GM20000 (cell line): Measurements from ENCODE around the gene CSK.
A peak's percentile ranks its signal among the peaks of the same experiment; 100 is the strongest.

Experiments
- DNase-seq: peaks from one replicate; pipeline ENCODE4 v3.0.0; 2012; ENCODE audit warnings: low spot score
- TF ChIP-seq, protein P1 (sequence below): IDR thresholded peaks from 2 replicates; pipeline ENCODE4 v1.5.1; 2012; ENCODE audit warnings: mild to moderate bottlenecking, control low read depth; ENCODE audit errors: extremely low read depth, missing control alignments

The CSK gene

DNA sequence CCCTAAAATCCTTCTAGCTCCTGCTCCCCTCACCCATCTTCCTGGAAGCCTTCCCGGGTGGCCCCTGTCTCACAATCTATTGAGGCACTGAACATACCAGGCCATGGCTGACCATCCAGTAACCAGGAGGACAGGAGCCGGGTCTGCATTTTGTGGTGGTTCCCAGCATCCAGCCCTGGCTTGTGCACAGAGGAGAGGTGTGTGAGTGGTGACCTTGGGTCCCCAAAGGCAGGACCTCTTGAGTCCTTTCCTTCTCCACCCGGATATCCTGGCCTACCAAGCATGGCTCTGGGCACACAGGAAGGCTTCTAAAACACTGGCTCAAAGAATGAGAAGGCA lies 7.8 kb downstream of the CSK start:
- TF ChIP-seq, protein P1, sequence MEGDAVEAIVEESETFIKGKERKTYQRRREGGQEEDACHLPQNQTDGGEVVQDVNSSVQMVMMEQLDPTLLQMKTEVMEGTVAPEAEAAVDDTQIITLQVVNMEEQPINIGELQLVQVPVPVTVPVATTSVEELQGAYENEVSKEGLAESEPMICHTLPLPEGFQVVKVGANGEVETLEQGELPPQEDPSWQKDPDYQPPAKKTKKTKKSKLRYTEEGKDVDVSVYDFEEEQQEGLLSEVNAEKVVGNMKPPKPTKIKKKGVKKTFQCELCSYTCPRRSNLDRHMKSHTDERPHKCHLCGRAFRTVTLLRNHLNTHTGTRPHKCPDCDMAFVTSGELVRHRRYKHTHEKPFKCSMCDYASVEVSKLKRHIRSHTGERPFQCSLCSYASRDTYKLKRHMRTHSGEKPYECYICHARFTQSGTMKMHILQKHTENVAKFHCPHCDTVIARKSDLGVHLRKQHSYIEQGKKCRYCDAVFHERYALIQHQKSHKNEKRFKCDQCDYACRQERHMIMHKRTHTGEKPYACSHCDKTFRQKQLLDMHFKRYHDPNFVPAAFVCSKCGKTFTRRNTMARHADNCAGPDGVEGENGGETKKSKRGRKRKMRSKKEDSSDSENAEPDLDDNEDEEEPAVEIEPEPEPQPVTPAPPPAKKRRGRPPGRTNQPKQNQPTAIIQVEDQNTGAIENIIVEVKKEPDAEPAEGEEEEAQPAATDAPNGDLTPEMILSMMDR, result no peak
- no peak for DNase-seq

DNA sequence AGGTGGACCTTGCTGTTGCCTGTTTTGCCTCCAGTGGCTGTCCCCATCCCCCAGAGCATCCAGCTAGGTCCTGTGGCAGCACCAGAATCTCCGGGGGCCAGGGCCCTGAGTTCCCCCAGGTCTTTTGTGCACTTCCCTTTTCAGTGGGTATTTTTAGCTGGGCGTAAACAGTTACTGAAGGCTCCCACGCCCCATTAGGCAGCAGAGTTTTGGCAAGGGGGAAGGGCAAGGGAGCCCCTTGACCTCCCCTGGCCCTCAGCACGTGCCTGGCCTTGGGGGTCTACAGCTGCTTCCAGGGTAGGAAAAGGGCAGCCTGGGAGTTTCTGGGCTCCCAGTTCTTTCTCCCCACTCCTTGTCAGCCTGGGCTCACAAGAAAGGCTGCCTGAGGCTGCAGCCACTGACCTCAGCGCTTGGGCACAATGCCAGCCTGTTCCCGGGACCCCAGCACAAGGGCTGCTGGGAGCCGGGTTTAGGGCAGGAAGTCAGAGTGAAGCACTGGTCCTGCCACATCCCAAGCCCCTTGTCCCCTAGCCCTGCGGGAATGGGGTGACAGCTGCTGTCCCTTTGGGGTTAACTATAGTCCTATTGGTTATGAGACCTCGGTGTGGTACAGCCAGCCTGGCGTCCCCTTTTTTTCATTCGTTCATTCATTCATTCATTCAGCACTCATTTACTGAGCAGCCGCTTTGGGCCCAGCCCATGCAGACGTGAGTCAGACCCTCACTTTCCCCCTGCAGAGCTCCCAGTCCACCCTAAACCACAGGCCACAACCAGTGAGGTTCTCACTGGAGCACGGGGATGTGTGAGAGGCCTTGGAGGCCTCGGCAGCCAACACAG lies 8.4 kb downstream of the CSK start:
- TF ChIP-seq, protein P1, result no peak
- no peak for DNase-seq

DNA sequence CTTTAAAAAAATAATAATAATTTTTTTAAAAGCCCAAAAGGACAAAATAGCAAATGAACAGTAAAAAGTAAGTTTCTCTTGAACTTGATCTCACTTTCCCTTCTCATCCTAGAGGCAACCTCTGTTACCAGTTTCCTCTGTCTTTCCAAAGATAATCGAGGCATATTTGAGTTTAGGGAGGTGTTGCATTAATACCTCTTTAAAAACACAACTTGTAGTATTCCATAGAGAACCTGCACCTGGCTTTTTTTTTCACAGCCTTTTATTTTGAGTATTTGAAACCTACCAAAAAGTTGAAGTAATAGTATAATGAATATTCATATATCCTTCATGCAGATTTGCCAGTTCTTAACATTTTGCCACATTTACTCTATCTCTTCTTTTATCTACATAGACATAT lies 9.1 kb downstream of the CSK start:
- no peak for DNase-seq
- TF ChIP-seq, protein P1, result no peak

DNA sequence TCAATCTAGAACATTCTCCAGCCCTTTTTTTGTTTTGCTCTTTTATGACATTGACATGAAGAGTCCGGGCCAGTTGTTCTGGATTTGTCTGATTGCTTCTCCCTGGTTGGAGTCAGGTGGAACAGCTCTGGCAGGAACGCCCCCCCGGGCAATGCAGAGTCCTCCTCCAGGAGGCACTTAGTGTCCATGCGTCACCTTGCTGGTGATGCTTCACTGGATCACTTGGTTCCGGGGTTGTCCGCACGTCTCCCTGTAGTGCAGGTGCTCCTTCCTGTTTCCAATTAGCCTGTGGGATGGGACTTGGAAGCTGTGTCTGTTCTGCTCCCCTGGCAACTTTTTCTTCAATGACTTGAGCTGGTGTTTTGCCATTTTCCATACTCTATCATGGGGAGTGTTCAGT lies 9.8 kb downstream of the CSK start:
- TF ChIP-seq, protein P1, result no peak
- DNase-seq, result no peak

DNA sequence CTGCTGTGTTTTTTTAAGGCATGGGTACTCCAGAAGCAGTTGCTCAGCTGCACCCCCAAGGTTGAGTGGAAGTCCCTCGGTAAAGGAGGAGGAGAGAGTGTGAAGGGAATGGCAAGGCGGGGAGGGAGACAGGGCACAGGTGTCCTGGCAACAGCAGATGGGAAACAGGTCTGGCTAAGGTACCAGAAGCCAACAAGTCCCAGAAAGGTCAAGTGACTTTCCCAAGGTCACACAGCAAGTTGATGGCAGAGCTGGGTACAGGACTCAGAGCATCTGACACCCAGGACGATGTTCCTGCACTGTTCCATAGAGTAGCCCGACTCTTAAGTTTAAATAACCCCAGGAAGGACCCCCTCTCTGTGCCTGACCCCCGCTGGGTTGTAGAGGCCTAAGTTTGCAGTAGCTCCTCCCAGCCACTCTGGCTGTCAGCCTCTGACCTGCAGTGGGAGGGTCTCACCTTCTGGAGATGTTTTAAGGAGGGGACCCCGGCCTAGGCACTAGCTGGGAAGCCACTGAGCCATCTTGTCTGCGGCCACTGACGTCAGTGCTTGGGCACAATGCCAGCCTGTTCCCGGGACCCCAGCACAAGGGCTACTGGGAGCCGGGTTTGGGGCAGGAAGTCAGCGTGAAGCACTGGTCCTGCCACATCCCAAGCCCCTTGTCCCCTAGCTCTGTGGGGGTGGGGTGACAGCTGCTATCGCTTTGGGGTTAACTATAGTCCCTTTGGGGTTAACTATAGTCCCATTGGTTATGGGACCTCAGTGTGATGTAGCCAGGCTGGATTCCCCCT lies 10.5 kb downstream of the CSK start:
- TF ChIP-seq, protein P1, result no peak

DNA sequence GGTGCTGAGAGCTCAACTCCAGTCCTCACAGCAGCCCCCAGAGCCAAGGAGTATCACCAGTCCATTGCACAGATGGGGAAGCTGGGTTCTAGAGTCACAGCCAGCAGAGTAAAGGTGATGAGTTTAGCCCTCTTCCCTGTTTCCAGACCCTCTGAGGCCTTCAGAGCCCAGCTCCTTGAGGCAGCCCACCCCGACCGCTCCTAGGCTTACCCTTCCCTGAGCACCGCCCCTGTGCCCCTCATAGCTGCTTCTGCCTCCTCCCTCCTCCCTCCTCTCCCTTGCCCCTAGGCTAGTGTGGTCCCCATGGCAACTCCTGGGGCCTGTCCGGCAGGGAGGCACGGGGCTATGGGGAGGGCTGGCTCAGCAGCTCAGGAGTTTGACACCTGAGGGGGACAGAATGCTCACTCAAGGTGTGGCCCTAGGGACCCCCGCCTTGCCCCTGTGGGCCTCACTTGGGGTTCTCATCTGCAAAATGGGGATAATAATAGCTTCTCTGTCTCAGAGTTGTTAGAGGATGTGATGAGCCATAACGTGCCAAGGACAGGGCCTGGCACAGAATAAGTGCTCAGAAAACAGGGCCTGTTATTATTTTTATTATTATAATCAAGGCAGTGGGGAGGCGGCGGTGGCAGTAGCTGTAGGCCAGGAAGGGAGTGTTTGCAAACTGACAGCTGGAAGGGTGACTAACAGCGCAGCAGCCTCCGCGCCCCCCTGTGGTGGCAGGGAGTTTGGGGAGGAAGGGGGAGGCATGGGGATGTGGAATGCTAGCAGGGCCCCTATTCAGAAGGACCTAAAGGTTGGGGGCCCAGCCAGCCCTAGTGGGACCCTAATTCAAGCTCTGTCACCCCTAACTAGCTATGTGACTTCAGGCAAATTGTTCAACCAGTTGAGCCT lies 11.5 kb downstream of the CSK start:
- DNase-seq, result no peak
- TF ChIP-seq, protein P1, result peak; percentile 55

More for the DNA sequence above, 10.5 kb downstream of the CSK start:
- no peak for DNase-seq
